H9 (cell line): ENCODE results near the gene NALCN. TPM values are rescaled to one million over a fixed set of nuclear protein-coding genes. Genes with fewer than 3 reads are reported as not detected.

Experiments
- DNase-seq: peaks from one replicate; pipeline ENCODE4 v3.0.0-alpha.2; 2017
- H2AFZ ChIP-seq: one replicate; pipeline ENCODE4 v1.6.1; 2013; ENCODE audit warnings: mild to moderate bottlenecking, low read length, control low read depth, moderate library complexity
- H2AK5ac ChIP-seq: 2 replicates; pipeline ENCODE4 v1.6.1; 2013; ENCODE audit warnings: low read length, control low read depth, mixed read lengths; ENCODE audit not compliant: insufficient read length
- H2BK120ac ChIP-seq: one replicate; pipeline ENCODE4 v1.6.1; 2013; ENCODE audit warnings: low read depth, mild to moderate bottlenecking, low read length, control low read depth, inconsistent platforms; ENCODE audit not compliant: poor library complexity, severe bottlenecking
- H2BK12ac ChIP-seq: 2 replicates; pipeline ENCODE4 v1.6.1; 2013; ENCODE audit warnings: low read length, control low read depth, mixed read lengths, low read depth; ENCODE audit not compliant: insufficient read length
- H2BK15ac ChIP-seq: 2 replicates; pipeline ENCODE4 v1.6.1; 2013; ENCODE audit warnings: low read depth, low read length, control low read depth
- H2BK20ac ChIP-seq: one replicate; pipeline ENCODE4 v1.6.1; 2013; ENCODE audit warnings: low read depth, mild to moderate bottlenecking, low read length, control low read depth, inconsistent platforms; ENCODE audit not compliant: poor library complexity, severe bottlenecking
- H2BK5ac ChIP-seq: 2 replicates; pipeline ENCODE4 v1.6.1; 2013; ENCODE audit warnings: low read length, control low read depth, mixed read lengths; ENCODE audit not compliant: insufficient read length
- H3K14ac ChIP-seq: 2 replicates; pipeline ENCODE4 v1.6.1; 2013; ENCODE audit warnings: low read length, control low read depth; ENCODE audit not compliant: insufficient read depth
- H3K18ac ChIP-seq: 2 replicates; pipeline ENCODE4 v1.6.1; 2013; ENCODE audit warnings: low read depth, mild to moderate bottlenecking, mixed read lengths, low read length, control low read depth; ENCODE audit not compliant: insufficient read length
- H3K23ac ChIP-seq: 2 replicates; pipeline ENCODE4 v1.6.1; 2013; ENCODE audit warnings: low read length, control low read depth, mixed read lengths, low read depth; ENCODE audit not compliant: insufficient read length
- H3K23me2 ChIP-seq: 2 replicates; pipeline ENCODE4 v1.6.1; 2013; ENCODE audit warnings: low read depth, mild to moderate bottlenecking, mixed read lengths, low read length, control low read depth; ENCODE audit not compliant: insufficient read length, poor library complexity, severe bottlenecking
- H3K27ac ChIP-seq: 2 replicates; pipeline ENCODE4 v1.5.1; 2013; ENCODE audit warnings: low read length, control low read depth, mixed read lengths, low read depth; ENCODE audit not compliant: insufficient read length
- H3K27me3 ChIP-seq: 2 replicates; pipeline ENCODE4 v1.6.1; 2013; ENCODE audit warnings: low read length, control low read depth, inconsistent platforms; ENCODE audit not compliant: insufficient read depth
- H3K4ac ChIP-seq: 2 replicates; pipeline ENCODE4 v1.6.1; 2013; ENCODE audit warnings: low read depth, mild to moderate bottlenecking, control low read depth, inconsistent platforms, low read length, moderate library complexity
- H3K4me1 ChIP-seq: 2 replicates; pipeline ENCODE4 v1.6.1; 2013; ENCODE audit warnings: low read length, control low read depth, inconsistent platforms; ENCODE audit not compliant: insufficient read depth
- H3K4me2 ChIP-seq: 2 replicates; pipeline ENCODE4 v1.6.1; 2013; ENCODE audit warnings: low read length, control low read depth, mixed read lengths; ENCODE audit not compliant: insufficient read length, insufficient read depth
- H3K56ac ChIP-seq: 2 replicates; pipeline ENCODE4 v1.6.1; 2013; ENCODE audit warnings: low read depth, mild to moderate bottlenecking, mixed read lengths, low read length, control low read depth; ENCODE audit not compliant: insufficient read length
- H3K79me1 ChIP-seq: 2 replicates; pipeline ENCODE4 v1.6.1; 2013; ENCODE audit warnings: low read depth, mild to moderate bottlenecking, moderate library complexity, low read length, control low read depth, inconsistent platforms; ENCODE audit not compliant: insufficient read depth, poor library complexity, severe bottlenecking
- H3K79me2 ChIP-seq: 2 replicates; pipeline ENCODE4 v1.6.1; 2013; ENCODE audit warnings: low read length, control low read depth, inconsistent platforms; ENCODE audit not compliant: insufficient read depth
- H3K9ac ChIP-seq: 2 replicates; pipeline ENCODE4 v1.6.1; 2013; ENCODE audit warnings: low read length, control low read depth, mixed read lengths; ENCODE audit not compliant: insufficient read length; ENCODE audit errors: extremely low read depth
- H3K9me3 ChIP-seq: one replicate; pipeline ENCODE4 v1.6.1; 2013; ENCODE audit warnings: low read depth, low read length, inconsistent platforms; ENCODE audit not compliant: control insufficient read depth
- H3T11ph ChIP-seq: one replicate; pipeline ENCODE4 v1.6.1; 2013; ENCODE audit warnings: mild to moderate bottlenecking, low read length, control low read depth, inconsistent platforms
- H4K20me1 ChIP-seq: one replicate; pipeline ENCODE4 v1.6.1; 2013; ENCODE audit not compliant: control insufficient read depth, insufficient read length, insufficient read depth
- H4K5ac ChIP-seq: 2 replicates; pipeline ENCODE4 v1.6.1; 2013; ENCODE audit warnings: low read depth, mild to moderate bottlenecking, mixed read lengths, low read length, control low read depth; ENCODE audit not compliant: insufficient read length
- H4K8ac ChIP-seq: replicated peaks from 2 replicates; pipeline ENCODE4 v1.6.1; 2013; ENCODE audit warnings: low read length, control low read depth, mixed read lengths, low read depth; ENCODE audit not compliant: insufficient read length
- H4K91ac ChIP-seq: 2 replicates; pipeline ENCODE4 v1.6.1; 2013; ENCODE audit warnings: low read depth, mild to moderate bottlenecking, moderate library complexity, mixed read lengths, low read length, control low read depth; ENCODE audit not compliant: insufficient read length
- H3K27ac Mint-ChIP-seq, 3 experiments: 2 replicates in 2 of 3; 3 replicates in 1 of 3; pipeline ENCODE4 v1.8.0; 2020 to 2021; ENCODE audit warnings: mixed read lengths in 3 of 3, mild to moderate bottlenecking in 1 of 3, moderate library complexity in 1 of 3
- H3K27me3 Mint-ChIP-seq: 2 replicates; pipeline ENCODE4 v1.8.0; 2021; ENCODE audit warnings: low read depth, mild to moderate bottlenecking, moderate library complexity, mixed read lengths
- H3K36me3 Mint-ChIP-seq, 3 experiments: 2 replicates in 2 of 3; 3 replicates in 1 of 3; pipeline ENCODE4 v1.8.0; 2020 to 2021; ENCODE audit warnings: low read depth in 3 of 3, mixed read lengths in 3 of 3; ENCODE audit not compliant: insufficient read depth in 1 of 3
- H3K4me1 Mint-ChIP-seq, 2 experiments: 2 replicates each; pipeline ENCODE4 v1.8.0; 2020; ENCODE audit warnings: mixed read lengths in 2 of 2
- H3K4me3 Mint-ChIP-seq, 2 experiments: 2 replicates in 1 of 2; 3 replicates in 1 of 2; pipeline ENCODE4 v1.8.0; 2020 to 2021; ENCODE audit warnings: mild to moderate bottlenecking in 2 of 2, mixed read lengths in 2 of 2, moderate library complexity in 1 of 2
- H3K9me3 Mint-ChIP-seq, 2 experiments: 2 replicates in 1 of 2; 3 replicates in 1 of 2; pipeline ENCODE4 v1.8.0; 2020; ENCODE audit warnings: mild to moderate bottlenecking in 2 of 2, mixed read lengths in 2 of 2, moderate library complexity in 1 of 2
- WGBS: extraction: QIAGEN DNeasy Blood & Tissue Kit; methylation state at CpG from one replicate; pipeline ENCODE4 v1.1.7; 2013; ENCODE audit warnings: missing lambda C conversion rate, low lambda C conversion rate, mixed read lengths; ENCODE audit not compliant: insufficient read length; ENCODE audit errors: extremely low coverage; 5-methylcytosine and 5-hydroxymethylcytosine counted together
- total RNA-seq: library from RNA; stranded (reverse); gene quantifications from 2 replicates; pipeline ENCODE4 v1.2.1, GENCODE V29; 2021
- TF ChIP-seq, protein P1 (sequence below): fragments of 200-600 bp; sonication (generic); conservative IDR thresholded peaks from 3 replicates; pipeline ENCODE4 v1.8.0; 2021; ENCODE audit warnings: antibody characterized with exemption, mild to moderate bottlenecking

The NALCN gene
- total RNA-seq, 1 experiment from 2014 or later: 0.09 TPM

DNA sequence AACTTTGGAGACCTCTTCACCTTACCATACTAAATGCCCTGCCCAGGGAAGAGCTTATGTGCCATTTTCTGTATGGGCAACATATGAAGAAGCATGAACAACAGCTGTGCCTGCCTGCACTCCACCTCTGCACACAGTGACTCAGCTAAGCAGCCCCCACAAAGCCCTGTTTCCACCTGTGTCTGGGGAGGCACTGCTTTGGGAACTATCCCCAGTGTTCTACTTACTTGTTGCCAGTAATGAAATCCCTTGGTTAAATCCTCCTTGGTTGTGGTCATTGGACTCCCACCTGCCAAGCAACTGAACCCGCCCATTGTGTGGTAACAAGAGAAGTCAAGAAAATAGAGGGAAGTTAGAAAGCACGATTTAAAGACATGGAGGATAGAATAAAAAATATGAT lies 84.6 kb downstream of the NALCN start:
- Mint-ChIP-seq H3K9me3 (no peaks in the 10 kb centered on the region), H3K36me3 (no peaks in the 10 kb centered on the region), H3K27ac (no peak overlapping the region), H3K4me3 (no peak overlapping the region), H3K27me3 (no peaks in the 10 kb centered on the region), H3K4me1 (peaks cover 10 to 16% of the 10 kb centered on the region in 2 experiments)
- TF ChIP-seq, protein P1, sequence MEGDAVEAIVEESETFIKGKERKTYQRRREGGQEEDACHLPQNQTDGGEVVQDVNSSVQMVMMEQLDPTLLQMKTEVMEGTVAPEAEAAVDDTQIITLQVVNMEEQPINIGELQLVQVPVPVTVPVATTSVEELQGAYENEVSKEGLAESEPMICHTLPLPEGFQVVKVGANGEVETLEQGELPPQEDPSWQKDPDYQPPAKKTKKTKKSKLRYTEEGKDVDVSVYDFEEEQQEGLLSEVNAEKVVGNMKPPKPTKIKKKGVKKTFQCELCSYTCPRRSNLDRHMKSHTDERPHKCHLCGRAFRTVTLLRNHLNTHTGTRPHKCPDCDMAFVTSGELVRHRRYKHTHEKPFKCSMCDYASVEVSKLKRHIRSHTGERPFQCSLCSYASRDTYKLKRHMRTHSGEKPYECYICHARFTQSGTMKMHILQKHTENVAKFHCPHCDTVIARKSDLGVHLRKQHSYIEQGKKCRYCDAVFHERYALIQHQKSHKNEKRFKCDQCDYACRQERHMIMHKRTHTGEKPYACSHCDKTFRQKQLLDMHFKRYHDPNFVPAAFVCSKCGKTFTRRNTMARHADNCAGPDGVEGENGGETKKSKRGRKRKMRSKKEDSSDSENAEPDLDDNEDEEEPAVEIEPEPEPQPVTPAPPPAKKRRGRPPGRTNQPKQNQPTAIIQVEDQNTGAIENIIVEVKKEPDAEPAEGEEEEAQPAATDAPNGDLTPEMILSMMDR: no peak
- Histone ChIP-seq H2BK5ac (no peak overlapping the region), H3K14ac (no peak overlapping the region), H3K23me2 (no peaks in the 10 kb centered on the region), H3K4me1 (peaks cover 2% of the 10 kb centered on the region; the same call in 1 of the 2 replicates), H3K27ac (no peak overlapping the region), H3K9ac (no peak overlapping the region), H3K56ac (no peak overlapping the region), H3K23ac (no peak overlapping the region), H3K27me3 (no peaks in the 10 kb centered on the region), H2AFZ (no peak overlapping the region), H3K18ac (no peak overlapping the region), H2BK120ac (no peak overlapping the region), H3K4me2 (no peak overlapping the region), H2AK5ac (no peak overlapping the region), H3T11ph (no peak overlapping the region), H2BK20ac (no peak overlapping the region), H3K79me2 (no peaks in the 10 kb centered on the region), H4K91ac (no peak overlapping the region), H3K9me3 (no peaks in the 10 kb centered on the region), H2BK15ac (no peak overlapping the region), H4K20me1 (no peaks in the 10 kb centered on the region), H3K79me1 (no peaks in the 10 kb centered on the region), H4K8ac (no peak overlapping the region), H4K5ac (no peak overlapping the region), H2BK12ac (no peak overlapping the region), H3K4ac (no peak overlapping the region)
- DNase-seq: no peak
- no CpG with 5 or more reads among the region's 2 CpGs for WGBS
